Transverse colon (tissue), 4 donors: ENCODE data around the gene ATP13A1. TPM values are rescaled to one million over a fixed set of nuclear protein-coding genes. Genes with fewer than 3 reads are reported as not detected.

Experiments
- DNase-seq: peaks from one replicate; pipeline ENCODE4 v3.0.0-alpha.2; 2019
- H3K27ac ChIP-seq, 4 donors: fragments of 200-600 bp; sonication (generic); 2 replicates each; pipeline ENCODE4 v1.5.1; 2016 to 2018; ENCODE audit warnings: inconsistent platforms in 4 of 4
- H3K27me3 ChIP-seq: fragments of 200-600 bp; sonication (generic); 2 replicates; pipeline ENCODE4 v1.5.1; 2017; ENCODE audit warnings: inconsistent platforms
- H3K36me3 ChIP-seq, 4 donors: fragments of 200-600 bp; sonication (generic); 2 replicates each; pipeline ENCODE4 v1.5.1; 2017 to 2019; ENCODE audit warnings: inconsistent platforms in 4 of 4
- H3K4me1 ChIP-seq, 4 donors: fragments of 200-600 bp; sonication (generic); 2 replicates each; pipeline ENCODE4 v1.5.1; 2017 to 2020; ENCODE audit warnings: inconsistent platforms in 4 of 4
- H3K4me3 ChIP-seq, 4 donors: fragments of 200-600 bp; sonication (generic); 1 replicate in 1 of 4; 2 replicates in 3 of 4; pipeline versions ENCODE4 v1.5.1 to v1.6.1; 2017 to 2019; ENCODE audit warnings: inconsistent platforms in 4 of 4
- H3K9me3 ChIP-seq, 2 donors: fragments of 200-600 bp; sonication (generic); 2 replicates each; pipeline ENCODE4 v1.5.1; 2017 to 2019; ENCODE audit warnings: inconsistent platforms in 2 of 2
- EP300 ChIP-seq: sonication (generic); formaldehyde crosslinking; IDR thresholded peaks from one replicate; pipeline ENCODE4 v1.6.1; 2017; ENCODE audit warnings: antibody characterized with exemption, low read depth
- POLR2A ChIP-seq: fragments of 450-650 bp; IDR thresholded peaks from one replicate; pipeline ENCODE4 v1.6.1; 2016; ENCODE audit warnings: antibody characterized with exemption, mild to moderate bottlenecking, moderate library complexity
- POLR2AphosphoS5 ChIP-seq, 3 donors: sonication (generic); formaldehyde crosslinking; IDR thresholded peaks; one replicate each; pipeline ENCODE4 v1.6.1; 2016; ENCODE audit warnings: antibody characterized with exemption in 3 of 3
- WGBS, 2 donors: methylation state at CpG; one replicate each; pipeline ENCODE4 v1.1.5; 2018; ENCODE audit warnings: low coverage in 1 of 2; 5-methylcytosine and 5-hydroxymethylcytosine counted together
- in situ Hi-C, 4 donors: fragments of 200-750 bp; cut with MboI; loops; one replicate each; pipeline versions ENCODE4 v1.15.0 to v1.15.1; 2017; ENCODE audit warnings: low sequenced_read_pairs in 3 of 4, low pct_ligation_motif_present in 1 of 4, low pct_unique_long_range_greater_than_20kb in 1 of 4
- intact Hi-C: fragments of 100-400 bp; cut with DNase I; formaldehyde crosslinking; loops from one replicate; pipeline ENCODE4 v1.15.1; 2023; ENCODE audit warnings: low total_unique reads
- total RNA-seq, 4 donors: library from RNA; depleted of rRNA; stranded (reverse); fragments of >200 nt; gene quantifications; one replicate each; pipeline ENCODE4 v1.1.0, GENCODE V29; 2016
- TF ChIP-seq, protein P1 (sequence below), 5 experiments: fragments of 200-600 bp in 3 of 5; fragments of 450-650 bp in 2 of 5; sonication (generic) in 3 of 5; IDR thresholded peaks; 1 replicate in 2 of 5; 2 replicates in 3 of 5; pipeline ENCODE4 v1.5.1; 2016 to 2017; ENCODE audit warnings: antibody characterized with exemption in 5 of 5, inconsistent platforms in 3 of 5, mild to moderate bottlenecking in 2 of 5, moderate library complexity in 1 of 5

The ATP13A1 gene
- total RNA-seq, 4 donors from 2014 or later: 112 to 929 (median 402) TPM

DNA sequence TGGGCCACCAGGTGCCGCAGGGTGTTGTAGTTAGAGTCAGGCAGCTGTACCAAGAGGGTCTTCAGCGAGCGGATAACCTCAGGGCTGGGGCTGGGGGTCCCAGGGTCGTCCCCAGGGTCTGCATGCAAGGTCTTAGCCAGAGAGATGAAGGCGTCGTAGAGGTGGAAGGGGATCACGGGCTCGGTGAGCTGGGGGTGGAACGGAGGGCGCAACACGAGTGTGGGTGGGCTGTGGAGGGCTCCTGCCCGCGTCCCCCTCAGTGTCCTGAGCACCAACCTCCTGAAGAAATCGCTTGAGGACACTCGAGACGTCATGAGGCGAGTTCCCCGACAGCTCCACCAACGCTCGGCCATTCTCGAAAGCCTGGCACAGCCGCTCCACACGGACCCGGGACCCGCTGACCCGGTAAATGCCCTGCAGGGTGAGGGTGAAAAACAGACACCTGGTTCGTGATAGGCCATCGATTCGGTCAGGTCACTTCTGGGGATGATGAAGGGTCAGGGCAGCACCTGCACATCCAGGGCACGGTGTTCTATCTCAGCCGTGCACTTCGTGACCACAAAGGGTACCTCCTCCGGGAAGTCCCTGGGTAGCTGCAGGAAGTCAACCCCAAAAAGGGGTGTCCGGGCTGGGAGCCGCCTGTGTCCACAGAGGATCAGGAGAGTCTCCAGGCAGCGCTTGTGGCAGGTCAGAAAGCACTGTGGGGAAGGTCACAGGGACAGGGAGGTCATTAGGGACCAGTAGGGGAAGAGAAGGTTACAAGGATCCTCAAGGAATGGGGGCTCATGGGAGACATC is 28.8 kb downstream of the ATP13A1 start:
- in situ Hi-C loops (loop anchor here in 1 of 4 donors (25.0 kb wide), 1 partner anchor 97 kb away; the partner anchor contains the start of genes CILP2 and YJEFN3), intact Hi-C loops (no loop called here)
- Histone ChIP-seq H3K4me3 (no peak overlapping the region), H3K9me3 (no peaks in the 10 kb centered on the region), H3K27ac (no peak overlapping the region), H3K36me3 (peaks cover 0 to 7% (median 0%) of the 10 kb centered on the region in 4 donors), H3K4me1 (no peaks in the 10 kb centered on the region), H3K27me3 (no peaks in the 10 kb centered on the region)
- DNase-seq: no peak
- 70 to 93% methylated on average over 2 to 36 of the region's 36 CpGs for WGBS, 2 donors
- no peak for TF ChIP-seq POLR2A
- TF ChIP-seq EP300: no peak
- TF ChIP-seq, protein P1, sequence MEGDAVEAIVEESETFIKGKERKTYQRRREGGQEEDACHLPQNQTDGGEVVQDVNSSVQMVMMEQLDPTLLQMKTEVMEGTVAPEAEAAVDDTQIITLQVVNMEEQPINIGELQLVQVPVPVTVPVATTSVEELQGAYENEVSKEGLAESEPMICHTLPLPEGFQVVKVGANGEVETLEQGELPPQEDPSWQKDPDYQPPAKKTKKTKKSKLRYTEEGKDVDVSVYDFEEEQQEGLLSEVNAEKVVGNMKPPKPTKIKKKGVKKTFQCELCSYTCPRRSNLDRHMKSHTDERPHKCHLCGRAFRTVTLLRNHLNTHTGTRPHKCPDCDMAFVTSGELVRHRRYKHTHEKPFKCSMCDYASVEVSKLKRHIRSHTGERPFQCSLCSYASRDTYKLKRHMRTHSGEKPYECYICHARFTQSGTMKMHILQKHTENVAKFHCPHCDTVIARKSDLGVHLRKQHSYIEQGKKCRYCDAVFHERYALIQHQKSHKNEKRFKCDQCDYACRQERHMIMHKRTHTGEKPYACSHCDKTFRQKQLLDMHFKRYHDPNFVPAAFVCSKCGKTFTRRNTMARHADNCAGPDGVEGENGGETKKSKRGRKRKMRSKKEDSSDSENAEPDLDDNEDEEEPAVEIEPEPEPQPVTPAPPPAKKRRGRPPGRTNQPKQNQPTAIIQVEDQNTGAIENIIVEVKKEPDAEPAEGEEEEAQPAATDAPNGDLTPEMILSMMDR (IDR thresholded peaks at IDR 0.05): no peak
- TF ChIP-seq POLR2AphosphoS5 (IDR thresholded peaks at IDR 0.05): no peak

DNA sequence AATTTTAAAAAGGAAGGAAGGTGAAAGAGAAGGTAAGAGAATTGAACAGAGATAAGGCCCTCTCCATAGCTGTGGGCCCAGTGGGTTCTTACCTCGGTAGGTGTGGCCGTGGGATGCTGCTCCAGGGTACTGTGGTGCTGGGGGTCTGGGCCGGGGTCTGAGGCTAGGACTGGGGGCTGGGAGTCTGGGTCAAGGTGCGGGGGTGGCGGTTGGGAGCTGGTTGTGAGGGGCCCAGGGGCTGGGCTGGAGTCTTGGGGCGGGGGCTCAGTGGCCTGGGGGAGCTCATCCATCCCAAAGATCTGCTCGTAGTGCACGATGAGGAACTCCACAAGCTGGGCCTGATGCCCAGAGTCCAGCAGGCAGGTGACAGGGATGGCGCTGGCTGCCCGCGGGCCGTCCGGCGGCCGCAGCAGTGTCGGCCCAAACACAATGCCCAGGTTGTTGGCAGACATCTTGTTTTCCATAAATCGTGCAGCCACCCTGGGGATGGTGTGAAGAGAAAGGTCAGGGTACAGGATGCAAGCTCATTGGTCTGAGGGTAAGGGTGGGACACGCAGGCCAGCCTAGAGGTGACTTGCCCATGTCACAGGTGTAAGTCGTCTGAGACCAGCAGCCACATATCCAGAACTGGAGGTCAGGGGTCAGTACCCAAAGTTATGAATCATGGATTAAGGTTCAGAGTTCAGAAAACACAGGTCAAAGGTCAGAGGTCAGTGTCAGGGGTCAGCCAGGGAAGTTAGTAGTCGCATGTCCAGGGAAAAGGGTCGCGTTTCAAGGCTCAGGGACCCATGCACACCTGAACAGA is 29.6 kb downstream of the ATP13A1 start:
- Histone ChIP-seq H3K27me3 (no peaks in the 10 kb centered on the region), H3K4me3 (no peak overlapping the region), H3K36me3 (peaks cover 0 to 7% (median 0%) of the 10 kb centered on the region in 4 donors), H3K9me3 (no peaks in the 10 kb centered on the region), H3K4me1 (peaks cover 0 to under 1% (median under 1%) of the 10 kb centered on the region in 4 donors), H3K27ac (no peak overlapping the region)
- intact Hi-C loops (no loop called here), in situ Hi-C loops (loop anchor here in 1 of 4 donors (25.0 kb wide), 1 partner anchor 97 kb away; the partner anchor contains the start of genes CILP2 and YJEFN3)
- 96 to 100% methylated on average over 2 to 22 of the region's 22 CpGs for WGBS, 2 donors
- TF ChIP-seq EP300: no peak
- no peak for TF ChIP-seq POLR2A
- TF ChIP-seq, protein P1 (IDR thresholded peaks at IDR 0.05): no peak
- no peak for TF ChIP-seq POLR2AphosphoS5 (IDR thresholded peaks at IDR 0.05)
- no peak for DNase-seq

DNA sequence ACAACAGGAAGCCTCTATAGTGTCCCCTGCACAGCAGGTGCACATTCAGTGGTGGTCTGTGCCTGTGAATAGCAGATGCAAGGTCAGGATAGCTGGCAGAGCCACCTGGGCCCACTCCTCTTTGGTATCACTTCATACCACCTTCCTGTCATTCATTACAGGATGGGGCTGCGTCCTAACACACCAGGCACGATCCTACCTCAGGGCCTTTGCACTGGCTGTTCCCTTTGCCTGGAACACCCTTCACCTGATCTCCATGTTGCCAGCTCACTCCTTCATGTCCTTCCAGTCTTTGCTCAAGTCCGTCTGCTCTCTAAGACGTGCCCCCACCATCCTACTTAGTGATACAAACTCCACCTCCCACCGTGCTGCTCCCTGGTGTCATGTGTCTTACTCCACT is 30.8 kb downstream of the ATP13A1 start:
- no peaks in the 10 kb centered on the region for H3K27me3 ChIP-seq
- peaks cover 0 to 13% (median 8%) of the 10 kb centered on the region in 4 donors for H3K4me1 ChIP-seq
- no peaks in the 10 kb centered on the region for H3K9me3 ChIP-seq
- in situ Hi-C loops (loop anchor here in 1 of 4 donors (25.0 kb wide), 1 partner anchor 95 kb away; the partner anchor contains the start of genes CILP2 and YJEFN3), intact Hi-C loops (no loop called here)
- H3K36me3 ChIP-seq: peaks cover 0 to 7% (median 0%) of the 10 kb centered on the region in 4 donors
- H3K4me3 ChIP-seq: no peak overlapping the region
- 87 to 100% methylated on average over 4 to 5 of the region's 5 CpGs for WGBS, 2 donors
- TF ChIP-seq POLR2AphosphoS5 (IDR thresholded peaks at IDR 0.05) (no peak), EP300 (no peak)
- no peak overlapping the region for H3K27ac ChIP-seq
- DNase-seq: no peak

DNA sequence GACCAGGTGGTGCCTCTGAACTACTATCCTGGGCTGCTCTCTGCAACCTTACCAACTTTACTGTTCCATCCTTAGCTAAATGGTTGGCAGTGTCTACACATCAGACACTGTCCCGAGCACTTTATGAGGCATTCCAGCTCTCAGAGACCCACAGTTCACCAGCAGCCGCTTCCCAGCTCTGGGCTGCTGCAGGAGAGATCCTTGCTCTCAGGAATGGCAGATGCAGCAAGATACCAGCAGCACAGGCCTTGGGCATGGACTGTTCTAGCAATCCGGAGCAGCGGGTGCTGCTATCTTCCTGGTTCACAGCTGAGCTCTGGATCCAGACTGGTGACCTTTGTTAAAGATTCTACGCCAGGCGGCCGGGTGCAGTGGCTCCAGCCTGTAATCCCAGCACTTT is 32.1 kb downstream of the ATP13A1 start:
- intact Hi-C loops: no loop called here
- Histone ChIP-seq H3K27me3 (no peaks in the 10 kb centered on the region), H3K9me3 (no peaks in the 10 kb centered on the region), H3K4me3 (no peak overlapping the region), H3K36me3 (peaks cover 0 to 7% (median 0%) of the 10 kb centered on the region in 4 donors), H3K27ac (no peak overlapping the region), H3K4me1 (peaks cover 0 to 20% (median 10%) of the 10 kb centered on the region in 4 donors)
- in situ Hi-C loops: loop anchor here in 1 of 4 donors (25.0 kb wide), 1 partner anchor 94 kb away; the partner anchor contains the start of genes CILP2 and YJEFN3
- no peak for DNase-seq
- TF ChIP-seq EP300 (no peak), POLR2A (no peak), POLR2AphosphoS5 (IDR thresholded peaks at IDR 0.05) (no peak)
- TF ChIP-seq, protein P1 (IDR thresholded peaks at IDR 0.05): no peak
- WGBS, 2 donors: 93% methylated on average over 7 of the region's 7 CpGs; no CpG with 5 or more reads in 1 of the 2 donors
